Measurements from ENCODE around the gene ABRAXAS1. TPM values are rescaled to one million over a fixed set of nuclear protein-coding genes. Genes with fewer than 3 reads are reported as not detected.

ABRAXAS1 gene
- total RNA-seq, 2 donors from 2014 or later = 7.0 to 8.3 TPM

- no peak for DNase-seq
- intact Hi-C loops (cut with DNase I) = no loop called here
- Histone ChIP-seq H3K36me3 (no peaks in the 10 kb centered on the region), H3K27ac (no peak overlapping the region), H3K9ac (ENCODE audit: low read depth in 2 of 2, low read length in 2 of 2) (no peak overlapping the region), H3K4me3 (no peak overlapping the region), H3K27me3 (no peaks in the 10 kb centered on the region), H3K4me1 (no peaks in the 10 kb centered on the region), H3K9me3 (no peaks in the 10 kb centered on the region)
- TF ChIP-seq, protein P1, sequence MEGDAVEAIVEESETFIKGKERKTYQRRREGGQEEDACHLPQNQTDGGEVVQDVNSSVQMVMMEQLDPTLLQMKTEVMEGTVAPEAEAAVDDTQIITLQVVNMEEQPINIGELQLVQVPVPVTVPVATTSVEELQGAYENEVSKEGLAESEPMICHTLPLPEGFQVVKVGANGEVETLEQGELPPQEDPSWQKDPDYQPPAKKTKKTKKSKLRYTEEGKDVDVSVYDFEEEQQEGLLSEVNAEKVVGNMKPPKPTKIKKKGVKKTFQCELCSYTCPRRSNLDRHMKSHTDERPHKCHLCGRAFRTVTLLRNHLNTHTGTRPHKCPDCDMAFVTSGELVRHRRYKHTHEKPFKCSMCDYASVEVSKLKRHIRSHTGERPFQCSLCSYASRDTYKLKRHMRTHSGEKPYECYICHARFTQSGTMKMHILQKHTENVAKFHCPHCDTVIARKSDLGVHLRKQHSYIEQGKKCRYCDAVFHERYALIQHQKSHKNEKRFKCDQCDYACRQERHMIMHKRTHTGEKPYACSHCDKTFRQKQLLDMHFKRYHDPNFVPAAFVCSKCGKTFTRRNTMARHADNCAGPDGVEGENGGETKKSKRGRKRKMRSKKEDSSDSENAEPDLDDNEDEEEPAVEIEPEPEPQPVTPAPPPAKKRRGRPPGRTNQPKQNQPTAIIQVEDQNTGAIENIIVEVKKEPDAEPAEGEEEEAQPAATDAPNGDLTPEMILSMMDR (IDR thresholded peaks at IDR 0.05) = no peak
Observed at GRCh38 chr4:83440148-83440814, 44.6 kb downstream of the ABRAXAS1 start.

DNA sequence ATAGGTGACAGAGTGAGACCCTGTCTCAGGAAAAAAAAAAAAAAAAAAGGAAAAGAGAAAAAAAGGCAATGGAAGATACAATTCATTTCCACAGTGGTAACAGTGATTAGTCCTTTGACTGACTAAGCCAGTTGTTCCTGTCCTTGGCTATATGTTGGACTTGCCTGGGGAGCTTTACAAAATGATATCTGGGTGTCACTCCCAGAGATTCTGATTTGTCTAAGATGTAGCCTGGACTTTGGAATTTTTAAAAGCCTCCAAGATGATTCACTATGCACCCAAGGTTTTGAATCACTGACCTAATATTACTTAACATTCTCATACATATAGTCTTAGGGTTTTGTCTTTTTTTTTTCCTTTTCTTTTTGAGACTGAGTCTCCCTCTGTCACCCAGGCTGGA lies 46.2 kb downstream of the ABRAXAS1 start:
- Histone ChIP-seq H3K27me3 (no peaks in the 10 kb centered on the region), H3K27ac (no peak overlapping the region), H3K4me3 (no peak overlapping the region), H3K36me3 (no peaks in the 10 kb centered on the region), H3K9ac (ENCODE audit: low read depth in 2 of 2, low read length in 2 of 2) (no peak overlapping the region), H3K4me1 (no peaks in the 10 kb centered on the region), H3K9me3 (no peaks in the 10 kb centered on the region)
- intact Hi-C loops (cut with DNase I) = no loop called here
- TF ChIP-seq, protein P1 (IDR thresholded peaks at IDR 0.05) = no peak
- no peak for DNase-seq

GRCh38 chr4:83436680-83437079 lies 48.2 kb downstream of the ABRAXAS1 start:
- TF ChIP-seq, protein P1 (IDR thresholded peaks at IDR 0.05) = no peak
- no peaks in the 10 kb centered on the region for H3K27me3 ChIP-seq

GRCh38 chr4:83431200-83431599 lies 53.7 kb downstream of the ABRAXAS1 start:
- Histone ChIP-seq H3K9ac (ENCODE audit: low read depth in 2 of 2, low read length in 2 of 2) (no peak overlapping the region), H3K27ac (no peak overlapping the region), H3K4me1 (no peaks in the 10 kb centered on the region), H3K4me3 (no peak overlapping the region), H3K9me3 (no peaks in the 10 kb centered on the region), H3K36me3 (no peaks in the 10 kb centered on the region), H3K27me3 (no peaks in the 10 kb centered on the region)
- intact Hi-C loops (cut with DNase I) = no loop called here
- TF ChIP-seq, protein P1 (IDR thresholded peaks at IDR 0.05) = no peak
- DNase-seq = no peak

More at GRCh38 chr4:83436680-83437079, 48.2 kb downstream of the ABRAXAS1 start:
- Histone ChIP-seq H3K4me1 (no peaks in the 10 kb centered on the region), H3K27ac (no peak overlapping the region), H3K9ac (ENCODE audit: low read depth in 2 of 2, low read length in 2 of 2) (no peak overlapping the region), H3K36me3 (no peaks in the 10 kb centered on the region), H3K9me3 (no peaks in the 10 kb centered on the region), H3K4me3 (no peak overlapping the region)
- no peak for DNase-seq
- intact Hi-C loops (cut with DNase I) = no loop called here

GRCh38 chr4:83418211-83418610 lies 66.7 kb downstream of the ABRAXAS1 start:
- Histone ChIP-seq H3K4me3 (no peak overlapping the region), H3K36me3 (no peaks in the 10 kb centered on the region), H3K4me1 (no peaks in the 10 kb centered on the region), H3K9ac (ENCODE audit: low read depth in 2 of 2, low read length in 2 of 2) (no peak overlapping the region), H3K27me3 (no peaks in the 10 kb centered on the region), H3K27ac (no peak overlapping the region), H3K9me3 (no peaks in the 10 kb centered on the region)
- DNase-seq = no peak
- intact Hi-C loops (cut with DNase I) = no loop called here
- TF ChIP-seq, protein P1 (IDR thresholded peaks at IDR 0.05) = no peak
